ENCODE measurements around the gene C10orf71.

DNA sequence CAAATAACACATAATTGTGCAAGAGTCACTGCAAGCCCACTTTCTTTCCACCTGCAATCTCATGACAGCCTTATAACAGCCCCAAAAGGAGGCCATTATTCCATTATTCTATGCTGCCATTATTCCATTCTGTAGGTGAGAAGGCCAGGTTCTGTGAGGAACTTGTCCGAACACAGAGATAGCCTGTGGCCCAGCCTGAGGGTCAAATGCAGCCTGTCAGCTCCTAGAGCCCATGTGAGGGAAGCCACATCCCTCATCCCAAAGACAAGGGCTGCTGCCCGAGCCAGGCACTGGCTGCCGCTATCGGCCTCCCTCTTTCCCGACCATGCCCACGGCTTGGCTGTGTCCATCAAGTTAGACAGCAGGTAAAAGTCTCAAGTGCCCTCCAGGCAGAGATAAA is 24.1 kb upstream of the C10orf71 start:
- TF ChIP-seq, protein P1, sequence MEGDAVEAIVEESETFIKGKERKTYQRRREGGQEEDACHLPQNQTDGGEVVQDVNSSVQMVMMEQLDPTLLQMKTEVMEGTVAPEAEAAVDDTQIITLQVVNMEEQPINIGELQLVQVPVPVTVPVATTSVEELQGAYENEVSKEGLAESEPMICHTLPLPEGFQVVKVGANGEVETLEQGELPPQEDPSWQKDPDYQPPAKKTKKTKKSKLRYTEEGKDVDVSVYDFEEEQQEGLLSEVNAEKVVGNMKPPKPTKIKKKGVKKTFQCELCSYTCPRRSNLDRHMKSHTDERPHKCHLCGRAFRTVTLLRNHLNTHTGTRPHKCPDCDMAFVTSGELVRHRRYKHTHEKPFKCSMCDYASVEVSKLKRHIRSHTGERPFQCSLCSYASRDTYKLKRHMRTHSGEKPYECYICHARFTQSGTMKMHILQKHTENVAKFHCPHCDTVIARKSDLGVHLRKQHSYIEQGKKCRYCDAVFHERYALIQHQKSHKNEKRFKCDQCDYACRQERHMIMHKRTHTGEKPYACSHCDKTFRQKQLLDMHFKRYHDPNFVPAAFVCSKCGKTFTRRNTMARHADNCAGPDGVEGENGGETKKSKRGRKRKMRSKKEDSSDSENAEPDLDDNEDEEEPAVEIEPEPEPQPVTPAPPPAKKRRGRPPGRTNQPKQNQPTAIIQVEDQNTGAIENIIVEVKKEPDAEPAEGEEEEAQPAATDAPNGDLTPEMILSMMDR (IDR thresholded peaks at IDR 0.05), result no peak
- TF ChIP-seq POLR2A (IDR thresholded peaks at IDR 0.05), result no peak

Measured in body of pancreas (tissue), 4 donors.